ENCODE measurements around the gene PDXP.

Gene PDXP

GRCh38 chr22:37636186-37636948, 22.2 kb upstream of the PDXP start:
- peaks cover 48% of the 10 kb centered on the region for H3K4me1 ChIP-seq (ENCODE audit: control insufficient read depth, insufficient read depth, low read length)
- no peak overlapping the region for H3K27ac ChIP-seq (ENCODE audit: low read length)
- H3K9ac ChIP-seq (ENCODE audit: low read length in 2 of 2) = peak overlapping the region in 1 of 2 donors; percentile 29

GRCh38 chr22:37636949-37637273, 21.6 kb upstream of the PDXP start:
- Histone ChIP-seq H3K4me1 (ENCODE audit: control insufficient read depth, insufficient read depth, low read length) (peaks cover 48% of the 10 kb centered on the region), H3K27ac (ENCODE audit: low read length) (no peak overlapping the region), H3K9me3 (ENCODE audit: control insufficient read depth in 2 of 2, low read length in 2 of 2) (no peaks in the 10 kb centered on the region), H3K9ac (ENCODE audit: low read length in 2 of 2) (peak overlapping the region in 1 of 2 donors; percentile 29), H3K4me3 (ENCODE audit: low read length in 2 of 2) (no peak overlapping the region), H3K36me3 (ENCODE audit: control insufficient read depth in 2 of 2, insufficient read depth in 2 of 2, low read length in 2 of 2) (peaks cover 0 to 3% of the 10 kb centered on the region in 2 donors), H3K27me3 (ENCODE audit: control insufficient read depth in 1 of 2, insufficient read depth in 2 of 2, low read length in 2 of 2) (peaks cover under 1 to 13% of the 10 kb centered on the region in 2 donors)

More at GRCh38 chr22:37636186-37636948, 22.2 kb upstream of the PDXP start:
- Histone ChIP-seq H3K27me3 (ENCODE audit: control insufficient read depth in 1 of 2, insufficient read depth in 2 of 2, low read length in 2 of 2) (peaks cover 0 to 11% of the 10 kb centered on the region in 2 donors), H3K36me3 (ENCODE audit: control insufficient read depth in 2 of 2, insufficient read depth in 2 of 2, low read length in 2 of 2) (peaks cover 4% of the 10 kb centered on the region in 2 donors), H3K9me3 (ENCODE audit: control insufficient read depth in 2 of 2, low read length in 2 of 2) (no peaks in the 10 kb centered on the region), H3K4me3 (ENCODE audit: low read length in 2 of 2) (no peak overlapping the region)

DNA sequence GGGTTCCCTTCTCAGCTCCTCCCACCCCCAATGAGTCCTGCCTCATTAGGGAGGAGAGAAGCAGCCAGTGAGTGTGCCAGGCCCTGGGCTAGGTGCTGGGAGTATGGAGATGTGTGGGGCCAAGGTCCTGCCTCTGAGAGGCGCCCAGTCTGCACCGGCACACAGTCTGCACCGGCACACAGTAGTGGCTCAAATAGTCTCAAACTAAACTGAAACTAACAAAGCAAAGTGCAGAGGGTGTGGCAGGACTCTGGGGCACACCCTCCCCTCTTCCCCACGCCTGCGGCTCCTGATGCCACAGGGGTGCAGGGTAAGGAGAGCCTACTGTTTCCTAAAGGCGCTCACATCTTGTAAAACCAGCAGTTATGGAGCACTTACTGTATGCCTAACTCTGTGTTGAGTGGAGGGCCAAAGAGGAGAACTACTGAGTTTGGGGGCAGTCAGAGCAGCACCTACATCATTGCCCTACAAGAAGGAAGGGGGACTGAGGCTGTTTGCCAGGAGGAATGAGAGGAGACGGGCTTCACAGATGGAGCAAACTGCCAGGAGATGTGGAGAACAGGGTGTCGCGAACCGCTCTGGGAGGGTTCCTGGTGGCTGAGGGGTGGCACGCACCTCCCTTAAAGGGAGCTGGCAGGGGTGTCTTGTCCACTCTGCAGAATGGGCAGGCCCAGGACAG, 20.0 kb upstream of the PDXP start:
- Histone ChIP-seq H3K4me3 (ENCODE audit: low read length in 2 of 2) (peak overlapping the region in 1 of 2 donors; percentile 66), H3K36me3 (ENCODE audit: control insufficient read depth in 2 of 2, insufficient read depth in 2 of 2, low read length in 2 of 2) (no peaks in the 10 kb centered on the region), H3K9me3 (ENCODE audit: control insufficient read depth in 2 of 2, low read length in 2 of 2) (no peaks in the 10 kb centered on the region), H3K27ac (ENCODE audit: low read length) (no peak overlapping the region), H3K4me1 (ENCODE audit: control insufficient read depth, insufficient read depth, low read length) (peaks cover 46% of the 10 kb centered on the region), H3K27me3 (ENCODE audit: control insufficient read depth in 1 of 2, insufficient read depth in 2 of 2, low read length in 2 of 2) (peaks cover 2 to 13% of the 10 kb centered on the region in 2 donors), H3K9ac (ENCODE audit: low read length in 2 of 2) (no peak overlapping the region)

DNA sequence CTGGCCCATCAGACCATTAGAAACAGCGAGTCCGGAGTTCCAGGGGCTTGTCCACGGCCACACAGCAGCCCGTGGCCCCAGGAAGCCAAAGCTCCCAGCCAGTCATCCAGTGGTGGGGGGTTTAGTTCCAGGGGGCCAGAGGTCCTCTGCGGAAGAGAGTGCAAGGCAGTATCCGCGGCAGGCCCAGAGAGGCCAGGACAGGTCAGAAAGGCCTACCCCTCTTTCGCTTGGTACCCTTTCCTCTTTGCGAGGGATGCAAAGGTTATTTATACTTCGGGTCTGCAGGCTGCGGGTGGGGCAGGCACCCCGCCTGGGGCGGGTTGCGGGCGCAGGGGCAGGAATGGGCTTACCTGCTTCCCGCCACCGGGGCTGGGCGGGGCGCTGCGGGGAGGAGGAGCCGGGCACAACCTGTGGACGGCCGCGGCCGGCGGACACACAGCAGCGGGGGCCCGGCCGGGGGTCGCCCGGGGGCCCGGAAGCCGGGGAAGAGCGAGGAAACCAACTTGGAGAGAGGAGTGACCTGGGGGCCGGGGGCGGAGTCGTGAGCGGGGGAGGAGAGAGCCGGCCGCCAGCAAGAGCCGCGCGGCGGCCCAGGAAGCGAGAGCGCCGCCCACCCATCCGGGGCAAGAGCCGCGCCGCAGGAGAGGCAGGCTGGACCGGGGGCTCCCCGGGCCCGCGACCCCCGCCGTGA, 19.3 kb upstream of the PDXP start, which contains the start of gene SH3BP1:
Gene SH3BP1 (plus strand): TSS at position 600 of the 691 bp plus-strand sequence. CDS start 119 bp downstream, outside the sequence.
- H3K36me3 ChIP-seq (ENCODE audit: control insufficient read depth in 2 of 2, insufficient read depth in 2 of 2, low read length in 2 of 2) = no peaks in the 10 kb centered on the region
- H3K4me3 ChIP-seq (ENCODE audit: low read length in 2 of 2) = peak within 1 kb of the TSS; percentile 59 to 66
- peaks cover 42% of the 10 kb centered on the region for H3K4me1 ChIP-seq (ENCODE audit: control insufficient read depth, insufficient read depth, low read length)
- H3K9me3 ChIP-seq (ENCODE audit: control insufficient read depth in 2 of 2, low read length in 2 of 2) = no peaks in the 10 kb centered on the region
- H3K9ac ChIP-seq (ENCODE audit: low read length in 2 of 2) = peak within 1 kb of the TSS; percentile 29 to 45
- no peak within 1 kb of the TSS for H3K27ac ChIP-seq (ENCODE audit: low read length)
- peaks cover 2 to 13% of the 10 kb centered on the region in 2 donors for H3K27me3 ChIP-seq (ENCODE audit: control insufficient read depth in 1 of 2, insufficient read depth in 2 of 2, low read length in 2 of 2)

GRCh38 chr22:37639771-37640590, 18.5 kb upstream of the PDXP start:
- H3K27ac ChIP-seq (ENCODE audit: low read length) = no peak overlapping the region
- H3K27me3 ChIP-seq (ENCODE audit: control insufficient read depth in 1 of 2, insufficient read depth in 2 of 2, low read length in 2 of 2) = peaks cover 2 to 13% of the 10 kb centered on the region in 2 donors
- H3K9ac ChIP-seq (ENCODE audit: low read length in 2 of 2) = peak overlapping the region; percentile 29 to 45
- H3K36me3 ChIP-seq (ENCODE audit: control insufficient read depth in 2 of 2, insufficient read depth in 2 of 2, low read length in 2 of 2) = no peaks in the 10 kb centered on the region
- peaks cover 34% of the 10 kb centered on the region for H3K4me1 ChIP-seq (ENCODE audit: control insufficient read depth, insufficient read depth, low read length)
- no peaks in the 10 kb centered on the region for H3K9me3 ChIP-seq (ENCODE audit: control insufficient read depth in 2 of 2, low read length in 2 of 2)
- H3K4me3 ChIP-seq (ENCODE audit: low read length in 2 of 2) = peak overlapping the region; percentile 59 to 66

- Histone ChIP-seq H3K4me3 (ENCODE audit: low read length in 2 of 2) (peak overlapping the region in 1 of 2 donors; percentile 44), H3K27me3 (ENCODE audit: control insufficient read depth in 1 of 2, insufficient read depth in 2 of 2, low read length in 2 of 2) (peaks cover 2 to 13% of the 10 kb centered on the region in 2 donors), H3K4me1 (ENCODE audit: control insufficient read depth, insufficient read depth, low read length) (peaks cover 30% of the 10 kb centered on the region), H3K9me3 (ENCODE audit: control insufficient read depth in 2 of 2, low read length in 2 of 2) (no peaks in the 10 kb centered on the region), H3K36me3 (ENCODE audit: control insufficient read depth in 2 of 2, insufficient read depth in 2 of 2, low read length in 2 of 2) (no peaks in the 10 kb centered on the region), H3K9ac (ENCODE audit: low read length in 2 of 2) (peak overlapping the region in 1 of 2 donors; percentile 29), H3K27ac (ENCODE audit: low read length) (no peak overlapping the region)
These were observed 17.6 kb upstream of the PDXP start for GRCh38 chr22:37640591-37641560.

DNA sequence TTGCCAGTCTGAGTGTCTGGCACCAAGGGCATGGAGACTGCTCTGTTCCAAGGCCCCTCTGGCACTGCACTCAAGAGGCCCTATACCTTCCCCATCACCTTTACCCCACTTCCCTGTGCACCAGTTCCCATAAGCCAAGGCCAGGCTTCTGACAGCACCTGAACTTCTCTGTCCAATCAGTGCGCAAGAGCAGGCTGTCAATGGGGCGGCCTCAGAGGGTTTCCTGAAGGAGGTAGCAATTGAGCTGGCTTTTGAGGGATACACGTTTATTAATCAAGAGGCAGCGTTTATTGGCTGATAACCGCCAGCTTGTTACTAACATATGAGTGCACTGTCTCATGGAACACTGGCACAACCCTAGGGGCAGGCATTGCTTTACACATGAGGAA, 17.0 kb upstream of the PDXP start:
- H3K36me3 ChIP-seq (ENCODE audit: control insufficient read depth in 2 of 2, insufficient read depth in 2 of 2, low read length in 2 of 2) = no peaks in the 10 kb centered on the region
- peaks cover 2 to 13% of the 10 kb centered on the region in 2 donors for H3K27me3 ChIP-seq (ENCODE audit: control insufficient read depth in 1 of 2, insufficient read depth in 2 of 2, low read length in 2 of 2)
- H3K9ac ChIP-seq (ENCODE audit: low read length in 2 of 2) = no peak overlapping the region
- H3K4me1 ChIP-seq (ENCODE audit: control insufficient read depth, insufficient read depth, low read length) = peaks cover 27% of the 10 kb centered on the region
- H3K27ac ChIP-seq (ENCODE audit: low read length) = no peak overlapping the region
- no peaks in the 10 kb centered on the region for H3K9me3 ChIP-seq (ENCODE audit: control insufficient read depth in 2 of 2, low read length in 2 of 2)
- H3K4me3 ChIP-seq (ENCODE audit: low read length in 2 of 2) = no peak overlapping the region

DNA sequence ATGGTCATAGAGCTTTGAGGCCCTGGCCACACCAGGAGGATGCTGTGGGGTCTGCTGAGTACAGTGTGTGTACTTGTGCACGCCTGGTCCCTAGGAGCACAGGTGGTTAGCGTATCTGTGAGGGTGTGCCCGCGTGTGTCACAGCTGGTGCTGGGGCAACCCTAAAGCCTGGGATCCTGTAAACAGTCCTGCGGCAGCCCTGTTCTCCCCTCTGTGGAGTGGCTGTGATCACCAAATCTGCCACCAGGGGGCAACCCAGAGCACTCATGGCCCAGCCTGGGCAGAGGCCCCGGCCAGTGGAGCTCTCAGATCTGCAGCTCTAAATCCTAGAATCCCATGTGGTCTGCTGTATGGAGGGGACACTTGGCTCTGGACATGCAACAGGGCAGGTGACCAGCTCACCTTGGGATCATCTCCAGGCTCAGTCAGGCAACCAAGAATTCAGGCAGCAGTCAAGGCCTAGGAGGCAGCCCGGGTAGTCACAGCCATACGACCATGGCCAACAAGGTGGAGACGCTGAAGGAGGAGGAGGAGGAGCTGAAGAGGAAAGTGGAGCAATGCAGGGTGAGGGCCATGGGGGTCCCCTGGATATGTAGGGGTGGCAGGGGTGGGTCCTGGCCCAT, 15.2 kb upstream of the PDXP start:
- H3K9ac ChIP-seq (ENCODE audit: low read length in 2 of 2) = no peak overlapping the region
- no peaks in the 10 kb centered on the region for H3K9me3 ChIP-seq (ENCODE audit: control insufficient read depth in 2 of 2, low read length in 2 of 2)
- H3K36me3 ChIP-seq (ENCODE audit: control insufficient read depth in 2 of 2, insufficient read depth in 2 of 2, low read length in 2 of 2) = no peaks in the 10 kb centered on the region
- no peak overlapping the region for H3K4me3 ChIP-seq (ENCODE audit: low read length in 2 of 2)
- peaks cover 2 to 13% of the 10 kb centered on the region in 2 donors for H3K27me3 ChIP-seq (ENCODE audit: control insufficient read depth in 1 of 2, insufficient read depth in 2 of 2, low read length in 2 of 2)
- no peak overlapping the region for H3K27ac ChIP-seq (ENCODE audit: low read length)
- H3K4me1 ChIP-seq (ENCODE audit: control insufficient read depth, insufficient read depth, low read length) = peaks cover 24% of the 10 kb centered on the region

DNA sequence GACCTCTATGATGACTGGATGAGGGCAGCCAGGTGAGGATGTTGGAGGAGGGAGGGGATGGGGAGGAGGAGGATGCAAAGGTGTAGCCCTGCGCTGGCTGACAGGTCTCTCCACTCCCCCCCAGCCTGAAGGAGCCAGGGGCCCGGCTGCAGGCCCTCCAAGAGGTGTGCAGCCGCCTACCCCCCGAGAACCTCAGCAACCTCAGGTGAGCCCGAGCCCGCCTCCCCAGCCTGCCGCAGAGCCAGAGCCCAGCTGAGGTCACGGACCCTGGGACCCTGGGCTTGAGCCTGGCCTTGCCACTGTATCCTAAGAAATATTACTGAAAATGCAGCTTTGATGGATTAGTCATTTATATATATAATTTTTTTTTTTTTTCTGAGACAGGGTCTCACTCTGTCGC, 11.2 kb upstream of the PDXP start:
- Histone ChIP-seq H3K9ac (ENCODE audit: low read length in 2 of 2) (no peak overlapping the region), H3K36me3 (ENCODE audit: control insufficient read depth in 2 of 2, insufficient read depth in 2 of 2, low read length in 2 of 2) (no peaks in the 10 kb centered on the region), H3K4me1 (ENCODE audit: control insufficient read depth, insufficient read depth, low read length) (peaks cover 13% of the 10 kb centered on the region), H3K27me3 (ENCODE audit: control insufficient read depth in 1 of 2, insufficient read depth in 2 of 2, low read length in 2 of 2) (no peaks in the 10 kb centered on the region), H3K9me3 (ENCODE audit: control insufficient read depth in 2 of 2, low read length in 2 of 2) (no peaks in the 10 kb centered on the region), H3K27ac (ENCODE audit: low read length) (no peak overlapping the region), H3K4me3 (ENCODE audit: low read length in 2 of 2) (no peak overlapping the region)
